IPS-15b (cell line): ENCODE measurements around the gene LIN37.
"Not testable (repeated sequence)": the region's sequence is repeated elsewhere in the genome, so short reads cannot be mapped to it uniquely, and the experiment has no call there.

Experiments used
- H3K27me3 ChIP-seq: one replicate; pipeline ENCODE4 v1.6.1; 2013; ENCODE audit warnings: low read length; ENCODE audit not compliant: control insufficient read depth, insufficient read depth
- H3K36me3 ChIP-seq: one replicate; pipeline ENCODE4 v1.6.1; 2013; ENCODE audit warnings: low read length; ENCODE audit not compliant: control insufficient read depth, insufficient read depth
- H3K4me1 ChIP-seq: one replicate; pipeline ENCODE4 v1.6.1; 2013; ENCODE audit warnings: mild to moderate bottlenecking, low read length; ENCODE audit not compliant: control insufficient read depth, insufficient read depth
- H3K4me3 ChIP-seq: one replicate; pipeline ENCODE4 v1.5.1; 2013; ENCODE audit warnings: low read depth, low read length
- H3K9ac ChIP-seq: one replicate; pipeline ENCODE4 v1.6.1; 2013; ENCODE audit warnings: low read depth, mild to moderate bottlenecking, low read length
- H3K9me3 ChIP-seq: one replicate; pipeline ENCODE4 v1.6.1; 2013; ENCODE audit warnings: mild to moderate bottlenecking, low read length; ENCODE audit not compliant: control insufficient read depth, insufficient read depth

LIN37 gene

GRCh38 chr19:35793381-35794165, 45.2 kb downstream of the LIN37 start:
- H3K27me3 ChIP-seq, result peaks cover 24% of the 10 kb centered on the region
- H3K9me3 ChIP-seq, result no peaks in the 10 kb centered on the region
- no peaks in the 10 kb centered on the region for H3K36me3 ChIP-seq
- no peak overlapping the region for H3K9ac ChIP-seq
- no peaks in the 10 kb centered on the region for H3K4me1 ChIP-seq
- no peak overlapping the region for H3K4me3 ChIP-seq

- not testable (repeated sequence) for H3K36me3 ChIP-seq, H3K9me3 ChIP-seq, H3K4me3 ChIP-seq, H3K9ac ChIP-seq, H3K4me1 ChIP-seq
- peaks cover 24% of the 10 kb centered on the region for H3K27me3 ChIP-seq
Measured at GRCh38 chr19:35795564-35795963, 47.2 kb downstream of the LIN37 start.

- no peaks in the 10 kb centered on the region for H3K36me3 ChIP-seq
- H3K4me1 ChIP-seq, result no peaks in the 10 kb centered on the region
- H3K9me3 ChIP-seq, result no peaks in the 10 kb centered on the region
- peaks cover 24% of the 10 kb centered on the region for H3K27me3 ChIP-seq
- peak overlapping the region; percentile 46 for H3K4me3 ChIP-seq
- H3K9ac ChIP-seq, result no peak overlapping the region
Measured at GRCh38 chr19:35796645-35797542, 48.5 kb downstream of the LIN37 start.

GRCh38 chr19:35797663-35798062, 49.3 kb downstream of the LIN37 start:
- no peaks in the 10 kb centered on the region for H3K36me3 ChIP-seq
- H3K27me3 ChIP-seq, result peaks cover 24% of the 10 kb centered on the region
- H3K9me3 ChIP-seq, result no peaks in the 10 kb centered on the region
- H3K9ac ChIP-seq, result no peak overlapping the region
- peak overlapping the region; percentile 36 for H3K4me3 ChIP-seq
- H3K4me1 ChIP-seq, result no peaks in the 10 kb centered on the region

- no peaks in the 10 kb centered on the region for H3K36me3 ChIP-seq
- H3K9me3 ChIP-seq, result no peaks in the 10 kb centered on the region
- no peak overlapping the region for H3K9ac ChIP-seq
- H3K27me3 ChIP-seq, result peaks cover 11% of the 10 kb centered on the region
- H3K4me1 ChIP-seq, result no peaks in the 10 kb centered on the region
- H3K4me3 ChIP-seq, result no peak overlapping the region
Measured at GRCh38 chr19:35801828-35802227, 53.5 kb downstream of the LIN37 start.
